Body of pancreas (tissue), 4 donors: ENCODE measurements around the gene JSRP1.

Experiments
- POLR2A ChIP-seq, 3 donors: fragments of 450-650 bp; IDR thresholded peaks; one replicate each; pipeline ENCODE4 v1.6.1; 2016; ENCODE audit warnings: antibody characterized with exemption in 3 of 3, mild to moderate bottlenecking in 2 of 3
- TF ChIP-seq, protein P1 (sequence below), 7 experiments: fragments of 450-650 bp in 4 of 7; fragments of 200-600 bp in 3 of 7; sonication (generic) in 3 of 7; IDR thresholded peaks; one replicate each; pipeline ENCODE4 v1.5.1; 2016 to 2019; ENCODE audit warnings: antibody characterized with exemption in 7 of 7

DNA sequence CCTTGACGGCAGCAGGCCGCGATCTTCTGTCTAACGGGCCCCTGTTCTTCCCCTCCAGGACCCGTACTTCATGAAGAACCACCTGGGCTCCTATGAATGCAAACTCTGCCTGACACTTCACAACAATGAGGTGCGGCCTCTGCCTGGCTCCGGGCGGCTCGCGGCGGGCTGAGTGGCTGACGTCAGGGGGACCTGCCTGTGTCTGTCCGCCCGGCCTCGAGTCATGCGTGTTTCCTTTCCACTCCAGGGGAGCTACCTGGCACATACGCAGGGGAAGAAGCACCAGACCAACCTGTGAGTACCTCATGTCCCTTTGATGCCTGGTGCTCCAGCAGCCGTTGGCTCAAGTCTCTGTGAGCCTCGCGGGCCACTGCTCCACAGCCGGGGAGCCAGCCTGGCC is 11.7 kb downstream of the JSRP1 start:
- TF ChIP-seq, protein P1, sequence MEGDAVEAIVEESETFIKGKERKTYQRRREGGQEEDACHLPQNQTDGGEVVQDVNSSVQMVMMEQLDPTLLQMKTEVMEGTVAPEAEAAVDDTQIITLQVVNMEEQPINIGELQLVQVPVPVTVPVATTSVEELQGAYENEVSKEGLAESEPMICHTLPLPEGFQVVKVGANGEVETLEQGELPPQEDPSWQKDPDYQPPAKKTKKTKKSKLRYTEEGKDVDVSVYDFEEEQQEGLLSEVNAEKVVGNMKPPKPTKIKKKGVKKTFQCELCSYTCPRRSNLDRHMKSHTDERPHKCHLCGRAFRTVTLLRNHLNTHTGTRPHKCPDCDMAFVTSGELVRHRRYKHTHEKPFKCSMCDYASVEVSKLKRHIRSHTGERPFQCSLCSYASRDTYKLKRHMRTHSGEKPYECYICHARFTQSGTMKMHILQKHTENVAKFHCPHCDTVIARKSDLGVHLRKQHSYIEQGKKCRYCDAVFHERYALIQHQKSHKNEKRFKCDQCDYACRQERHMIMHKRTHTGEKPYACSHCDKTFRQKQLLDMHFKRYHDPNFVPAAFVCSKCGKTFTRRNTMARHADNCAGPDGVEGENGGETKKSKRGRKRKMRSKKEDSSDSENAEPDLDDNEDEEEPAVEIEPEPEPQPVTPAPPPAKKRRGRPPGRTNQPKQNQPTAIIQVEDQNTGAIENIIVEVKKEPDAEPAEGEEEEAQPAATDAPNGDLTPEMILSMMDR (IDR thresholded peaks at IDR 0.05): no peak
- no peak for TF ChIP-seq POLR2A (IDR thresholded peaks at IDR 0.05)
